ENCODE data around the gene SGIP1.

DNA sequence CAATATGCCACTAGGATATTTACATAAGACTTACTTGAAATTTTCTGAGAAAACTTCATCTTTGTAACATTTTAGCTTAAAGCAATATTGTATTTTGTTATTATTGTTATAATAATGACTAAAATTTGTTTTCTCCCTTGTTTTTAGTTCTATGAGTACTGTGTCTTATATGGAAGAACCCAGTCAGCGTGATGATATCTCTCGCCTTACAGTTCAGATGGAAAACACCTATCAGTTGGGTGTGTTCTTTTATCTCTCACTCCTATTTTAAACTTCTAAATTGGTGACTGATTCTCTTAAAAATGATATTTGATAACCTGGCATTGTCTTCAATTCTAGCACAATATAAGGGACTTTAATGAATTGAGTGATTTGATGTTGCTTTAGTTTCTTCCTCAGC lies 236.3 kb downstream of the SGIP1 start:
- TF ChIP-seq, protein P1, sequence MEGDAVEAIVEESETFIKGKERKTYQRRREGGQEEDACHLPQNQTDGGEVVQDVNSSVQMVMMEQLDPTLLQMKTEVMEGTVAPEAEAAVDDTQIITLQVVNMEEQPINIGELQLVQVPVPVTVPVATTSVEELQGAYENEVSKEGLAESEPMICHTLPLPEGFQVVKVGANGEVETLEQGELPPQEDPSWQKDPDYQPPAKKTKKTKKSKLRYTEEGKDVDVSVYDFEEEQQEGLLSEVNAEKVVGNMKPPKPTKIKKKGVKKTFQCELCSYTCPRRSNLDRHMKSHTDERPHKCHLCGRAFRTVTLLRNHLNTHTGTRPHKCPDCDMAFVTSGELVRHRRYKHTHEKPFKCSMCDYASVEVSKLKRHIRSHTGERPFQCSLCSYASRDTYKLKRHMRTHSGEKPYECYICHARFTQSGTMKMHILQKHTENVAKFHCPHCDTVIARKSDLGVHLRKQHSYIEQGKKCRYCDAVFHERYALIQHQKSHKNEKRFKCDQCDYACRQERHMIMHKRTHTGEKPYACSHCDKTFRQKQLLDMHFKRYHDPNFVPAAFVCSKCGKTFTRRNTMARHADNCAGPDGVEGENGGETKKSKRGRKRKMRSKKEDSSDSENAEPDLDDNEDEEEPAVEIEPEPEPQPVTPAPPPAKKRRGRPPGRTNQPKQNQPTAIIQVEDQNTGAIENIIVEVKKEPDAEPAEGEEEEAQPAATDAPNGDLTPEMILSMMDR (IDR thresholded peaks at IDR 0.05; ENCODE audit: low read depth, low read length, poor library complexity, severe bottlenecking) = no peak
- no peak for TF ChIP-seq EZH2phosphoT487 (IDR thresholded peaks at IDR 0.05; ENCODE audit: borderline replicate concordance, low read length)

Data from DOHH2 (cell line).